HL-60 (cell line): Measurements from ENCODE around the gene LRP5.

Source experiments
- GABPA ChIP-seq: IDR thresholded peaks from 2 replicates; pipeline ENCODE4 v1.6.1; 2012; ENCODE audit warnings: low read depth
- POLR2AphosphoS5 ChIP-seq: IDR thresholded peaks from 2 replicates; pipeline ENCODE4 v1.6.1; 2012; ENCODE audit warnings: low read depth
- SPI1 ChIP-seq: IDR thresholded peaks from 2 replicates; pipeline ENCODE4 v1.6.1; 2012; ENCODE audit warnings: low read depth, mild to moderate bottlenecking, borderline replicate concordance
- TF ChIP-seq, protein P1 (sequence below): IDR thresholded peaks from one replicate; pipeline ENCODE4 v1.5.1; 2011; ENCODE audit warnings: low read length, control low read depth, inconsistent platforms; ENCODE audit not compliant: insufficient read depth
- TF ChIP-seq, protein P2 (sequence below): IDR thresholded peaks from 2 replicates; pipeline ENCODE4 v1.6.1; 2012; ENCODE audit warnings: low read depth; ENCODE audit not compliant: insufficient replicate concordance

DNA sequence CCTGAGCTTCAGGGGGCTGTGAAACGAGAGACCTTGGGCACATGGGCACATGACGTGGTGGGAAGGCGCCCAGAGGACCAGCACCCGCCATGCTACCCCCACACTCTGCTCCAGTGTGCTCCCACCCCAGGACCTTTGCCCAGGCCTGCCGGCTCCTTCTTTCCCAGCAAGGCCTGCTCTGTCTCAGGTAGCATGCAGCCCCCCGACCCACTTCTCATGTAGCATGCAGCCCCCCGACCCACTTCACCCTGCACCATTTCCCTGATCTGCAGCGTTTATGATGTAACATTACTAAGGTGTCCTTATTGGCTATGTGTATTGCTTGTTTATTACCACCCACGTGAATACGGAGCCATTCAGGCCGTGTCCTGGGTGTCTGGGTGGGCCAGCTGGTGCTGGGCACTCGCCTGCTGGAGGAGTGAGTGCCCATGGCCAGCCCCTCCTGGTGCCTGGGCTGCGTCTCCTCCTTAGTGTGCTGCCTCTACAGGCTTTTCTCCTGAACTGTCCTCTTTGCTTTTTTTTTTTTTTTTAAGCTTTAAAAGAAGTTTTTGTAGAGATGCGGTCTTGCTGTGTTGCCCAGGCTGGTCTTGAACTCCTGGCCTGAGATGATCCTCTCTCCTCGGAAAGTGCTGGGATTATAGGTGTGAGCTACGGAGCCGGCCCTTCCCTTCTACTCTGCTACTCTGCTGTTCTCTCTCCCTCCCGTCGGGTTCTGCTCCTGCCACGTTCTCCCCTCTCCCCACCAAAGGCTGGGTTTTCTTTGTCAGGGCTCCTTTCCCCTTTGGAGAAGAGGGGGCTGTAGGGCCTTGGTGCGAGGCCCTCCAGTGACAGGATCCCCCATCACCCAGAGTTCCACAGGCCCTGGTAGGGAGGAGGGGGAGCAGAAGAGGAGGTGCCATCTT, 29.4 kb downstream of the LRP5 start:
- TF ChIP-seq, protein P1, sequence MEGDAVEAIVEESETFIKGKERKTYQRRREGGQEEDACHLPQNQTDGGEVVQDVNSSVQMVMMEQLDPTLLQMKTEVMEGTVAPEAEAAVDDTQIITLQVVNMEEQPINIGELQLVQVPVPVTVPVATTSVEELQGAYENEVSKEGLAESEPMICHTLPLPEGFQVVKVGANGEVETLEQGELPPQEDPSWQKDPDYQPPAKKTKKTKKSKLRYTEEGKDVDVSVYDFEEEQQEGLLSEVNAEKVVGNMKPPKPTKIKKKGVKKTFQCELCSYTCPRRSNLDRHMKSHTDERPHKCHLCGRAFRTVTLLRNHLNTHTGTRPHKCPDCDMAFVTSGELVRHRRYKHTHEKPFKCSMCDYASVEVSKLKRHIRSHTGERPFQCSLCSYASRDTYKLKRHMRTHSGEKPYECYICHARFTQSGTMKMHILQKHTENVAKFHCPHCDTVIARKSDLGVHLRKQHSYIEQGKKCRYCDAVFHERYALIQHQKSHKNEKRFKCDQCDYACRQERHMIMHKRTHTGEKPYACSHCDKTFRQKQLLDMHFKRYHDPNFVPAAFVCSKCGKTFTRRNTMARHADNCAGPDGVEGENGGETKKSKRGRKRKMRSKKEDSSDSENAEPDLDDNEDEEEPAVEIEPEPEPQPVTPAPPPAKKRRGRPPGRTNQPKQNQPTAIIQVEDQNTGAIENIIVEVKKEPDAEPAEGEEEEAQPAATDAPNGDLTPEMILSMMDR, result no peak
- TF ChIP-seq POLR2AphosphoS5, result no peak
- TF ChIP-seq, protein P2, sequence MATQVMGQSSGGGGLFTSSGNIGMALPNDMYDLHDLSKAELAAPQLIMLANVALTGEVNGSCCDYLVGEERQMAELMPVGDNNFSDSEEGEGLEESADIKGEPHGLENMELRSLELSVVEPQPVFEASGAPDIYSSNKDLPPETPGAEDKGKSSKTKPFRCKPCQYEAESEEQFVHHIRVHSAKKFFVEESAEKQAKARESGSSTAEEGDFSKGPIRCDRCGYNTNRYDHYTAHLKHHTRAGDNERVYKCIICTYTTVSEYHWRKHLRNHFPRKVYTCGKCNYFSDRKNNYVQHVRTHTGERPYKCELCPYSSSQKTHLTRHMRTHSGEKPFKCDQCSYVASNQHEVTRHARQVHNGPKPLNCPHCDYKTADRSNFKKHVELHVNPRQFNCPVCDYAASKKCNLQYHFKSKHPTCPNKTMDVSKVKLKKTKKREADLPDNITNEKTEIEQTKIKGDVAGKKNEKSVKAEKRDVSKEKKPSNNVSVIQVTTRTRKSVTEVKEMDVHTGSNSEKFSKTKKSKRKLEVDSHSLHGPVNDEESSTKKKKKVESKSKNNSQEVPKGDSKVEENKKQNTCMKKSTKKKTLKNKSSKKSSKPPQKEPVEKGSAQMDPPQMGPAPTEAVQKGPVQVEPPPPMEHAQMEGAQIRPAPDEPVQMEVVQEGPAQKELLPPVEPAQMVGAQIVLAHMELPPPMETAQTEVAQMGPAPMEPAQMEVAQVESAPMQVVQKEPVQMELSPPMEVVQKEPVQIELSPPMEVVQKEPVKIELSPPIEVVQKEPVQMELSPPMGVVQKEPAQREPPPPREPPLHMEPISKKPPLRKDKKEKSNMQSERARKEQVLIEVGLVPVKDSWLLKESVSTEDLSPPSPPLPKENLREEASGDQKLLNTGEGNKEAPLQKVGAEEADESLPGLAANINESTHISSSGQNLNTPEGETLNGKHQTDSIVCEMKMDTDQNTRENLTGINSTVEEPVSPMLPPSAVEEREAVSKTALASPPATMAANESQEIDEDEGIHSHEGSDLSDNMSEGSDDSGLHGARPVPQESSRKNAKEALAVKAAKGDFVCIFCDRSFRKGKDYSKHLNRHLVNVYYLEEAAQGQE, result no peak
- TF ChIP-seq GABPA, result no peak
- TF ChIP-seq SPI1, result no peak
